ENCODE results near the gene CENPT.

Gene CENPT

DNA sequence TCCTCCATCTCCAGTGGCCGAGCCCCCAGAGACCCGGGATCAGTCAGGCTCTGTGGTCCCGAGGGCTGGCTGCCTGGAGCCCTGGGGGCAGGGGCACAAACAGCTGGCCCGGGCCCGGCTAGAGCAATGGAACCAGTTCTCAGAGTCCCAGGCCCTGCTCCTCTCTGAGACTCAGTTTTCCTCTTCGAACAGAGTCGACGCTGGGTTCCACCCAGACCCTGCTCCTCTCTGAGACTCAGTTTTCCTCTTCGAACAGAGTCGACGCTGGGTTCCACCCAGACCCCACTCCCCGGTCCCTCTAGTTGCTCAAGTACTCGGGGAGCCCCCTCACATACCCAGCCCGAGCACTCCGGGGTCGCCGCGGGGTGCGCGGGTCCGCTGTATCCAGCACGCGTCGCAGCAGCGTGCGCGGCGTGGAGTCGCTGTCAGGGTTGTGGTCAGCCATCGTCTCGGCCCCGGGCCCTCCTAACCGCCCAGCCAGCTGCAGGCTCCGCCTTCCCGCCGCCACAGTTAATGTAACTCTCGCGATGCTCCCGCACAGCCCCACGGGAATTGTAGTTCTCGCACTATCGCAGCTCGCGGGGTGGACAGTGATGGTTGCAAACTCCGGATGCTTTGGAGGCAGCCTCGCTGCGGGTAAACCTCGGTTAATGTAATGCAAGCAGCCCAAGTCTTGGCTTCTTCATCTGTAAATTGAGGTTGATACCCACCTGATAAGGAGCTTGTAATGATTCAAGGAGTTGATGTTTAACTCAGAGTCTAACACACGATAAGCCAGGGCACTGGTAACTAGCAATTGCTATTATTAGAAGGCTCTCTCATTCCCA lies 13.9 kb downstream of the CENPT start:
- TF ChIP-seq POLR2A (IDR thresholded peaks at IDR 0.05; ENCODE audit: low read length) (peak; percentile 72), GATA1 (IDR thresholded peaks at IDR 0.05; ENCODE audit: low read depth, low read length) (no peak)

DNA sequence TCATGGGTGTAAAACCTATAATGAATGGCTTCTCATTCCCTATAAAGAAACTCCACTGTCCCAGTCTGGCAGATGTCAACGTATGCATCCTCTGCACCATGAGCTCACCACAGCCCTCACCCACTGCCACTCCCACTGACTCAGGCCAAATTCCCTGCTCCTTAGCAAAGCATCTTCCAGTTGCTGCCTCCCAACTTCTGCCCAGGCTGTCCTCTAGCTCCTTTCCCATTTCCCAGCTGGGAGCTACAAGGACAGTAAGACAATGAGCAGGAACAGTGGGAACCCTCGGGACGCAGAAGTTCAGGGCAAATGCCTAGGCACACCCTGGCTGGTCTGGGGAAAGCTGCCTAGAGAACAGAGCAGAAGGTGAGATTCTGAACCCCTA lies 14.5 kb downstream of the CENPT start:
- DNase-seq, result peak; percentile 43 to 76
- no peak for TF ChIP-seq GATA1 (IDR thresholded peaks at IDR 0.05; ENCODE audit: low read depth, low read length)
- no peak for TF ChIP-seq POLR2A (IDR thresholded peaks at IDR 0.05; ENCODE audit: low read length)

More for the DNA sequence above, 13.9 kb downstream of the CENPT start:
- peak; percentile 91 to 95 for DNase-seq

DNA sequence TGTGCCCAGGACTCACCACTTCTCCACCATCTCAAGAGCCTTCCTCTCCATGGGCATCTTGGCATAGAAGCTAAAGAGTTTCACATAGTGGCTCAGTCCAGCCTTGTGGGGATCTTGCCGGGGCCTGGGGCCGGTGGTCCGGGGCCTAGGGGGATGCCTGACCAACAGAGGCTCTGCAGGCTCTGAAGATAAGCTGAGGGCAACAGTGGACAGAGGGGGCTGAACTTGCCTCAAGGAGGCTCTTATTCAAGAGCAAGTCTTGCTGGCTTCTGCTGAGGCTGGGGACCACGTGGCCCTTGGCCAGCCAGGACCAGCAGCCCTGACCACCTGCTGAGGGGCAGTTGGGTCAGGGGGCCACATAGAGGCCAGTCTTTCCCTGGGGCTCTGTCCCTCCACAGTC lies 18.8 kb downstream of the CENPT start:
- no peak for DNase-seq

DNA sequence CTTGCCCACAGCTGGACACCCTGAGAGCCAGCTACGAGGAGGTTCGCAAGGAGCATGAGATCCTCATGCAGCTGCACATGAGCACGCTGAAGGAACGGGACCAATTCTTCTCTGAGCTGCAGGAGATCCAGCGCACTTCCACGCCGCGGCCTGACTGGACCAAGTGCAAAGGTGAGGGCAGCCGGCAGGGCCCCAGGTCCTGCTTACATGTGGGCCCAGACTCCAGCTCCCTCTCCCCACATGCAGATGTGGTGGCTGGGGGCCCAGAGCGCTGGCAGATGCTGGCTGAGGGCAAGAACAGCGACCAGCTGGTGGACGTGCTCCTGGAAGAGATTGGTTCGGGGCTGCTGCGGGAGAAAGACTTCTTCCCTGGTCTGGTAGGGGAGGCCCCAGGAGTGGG lies 21.6 kb downstream of the CENPT start:
- no peak for TF ChIP-seq GATA1 (IDR thresholded peaks at IDR 0.05; ENCODE audit: low read depth, low read length)
- TF ChIP-seq POLR2A (IDR thresholded peaks at IDR 0.05; ENCODE audit: low read length), result no peak
- no peak for DNase-seq

More for the DNA sequence above, 18.8 kb downstream of the CENPT start:
- no peak for TF ChIP-seq GATA1 (IDR thresholded peaks at IDR 0.05; ENCODE audit: low read depth, low read length)
- TF ChIP-seq POLR2A (IDR thresholded peaks at IDR 0.05; ENCODE audit: low read length), result no peak

DNA sequence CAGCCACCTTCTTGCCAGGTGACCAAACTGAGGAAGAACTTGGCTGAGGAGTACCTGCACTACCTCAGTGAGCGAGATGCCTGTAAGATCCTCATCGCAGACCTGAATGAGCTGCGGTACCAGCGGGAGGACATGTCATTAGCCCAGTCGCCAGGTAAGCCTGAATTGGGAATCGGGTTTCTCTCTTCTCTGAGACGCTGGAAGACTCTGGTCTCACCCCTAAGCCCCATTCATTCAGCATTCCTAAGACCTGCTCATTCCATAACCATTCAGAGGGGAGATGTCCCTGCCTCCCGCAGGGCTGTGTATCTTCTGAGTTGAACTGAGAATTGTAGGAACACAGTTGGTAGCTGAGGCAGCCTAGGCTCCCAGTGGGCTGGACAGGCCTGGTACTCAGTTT lies 22.4 kb downstream of the CENPT start:
- no peak for TF ChIP-seq GATA1 (IDR thresholded peaks at IDR 0.05; ENCODE audit: low read depth, low read length)
- TF ChIP-seq POLR2A (IDR thresholded peaks at IDR 0.05; ENCODE audit: low read length), result no peak
- no peak for DNase-seq

DNA sequence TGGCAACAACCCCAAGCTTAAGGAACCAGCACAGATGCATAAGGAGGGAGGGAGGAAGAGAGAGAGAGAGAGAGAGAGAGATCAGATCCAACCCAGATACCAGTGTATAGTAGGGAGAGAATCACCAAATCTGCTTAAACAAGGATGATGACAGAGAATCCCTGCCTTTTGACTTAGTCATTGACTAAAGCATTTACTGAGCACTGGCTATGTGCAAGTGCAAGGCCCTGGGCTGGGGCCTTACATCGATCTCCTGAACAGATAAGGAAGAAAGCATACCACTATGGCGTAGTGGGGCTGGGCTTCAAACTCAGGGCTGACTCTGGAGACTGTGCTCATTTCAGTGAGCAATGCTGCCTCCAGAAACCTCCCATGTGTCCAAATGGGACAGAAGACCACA lies 25.0 kb downstream of the CENPT start:
- TF ChIP-seq POLR2A (IDR thresholded peaks at IDR 0.05; ENCODE audit: low read length) (no peak), GATA1 (IDR thresholded peaks at IDR 0.05; ENCODE audit: low read depth, low read length) (no peak)
- no peak for DNase-seq

DNA sequence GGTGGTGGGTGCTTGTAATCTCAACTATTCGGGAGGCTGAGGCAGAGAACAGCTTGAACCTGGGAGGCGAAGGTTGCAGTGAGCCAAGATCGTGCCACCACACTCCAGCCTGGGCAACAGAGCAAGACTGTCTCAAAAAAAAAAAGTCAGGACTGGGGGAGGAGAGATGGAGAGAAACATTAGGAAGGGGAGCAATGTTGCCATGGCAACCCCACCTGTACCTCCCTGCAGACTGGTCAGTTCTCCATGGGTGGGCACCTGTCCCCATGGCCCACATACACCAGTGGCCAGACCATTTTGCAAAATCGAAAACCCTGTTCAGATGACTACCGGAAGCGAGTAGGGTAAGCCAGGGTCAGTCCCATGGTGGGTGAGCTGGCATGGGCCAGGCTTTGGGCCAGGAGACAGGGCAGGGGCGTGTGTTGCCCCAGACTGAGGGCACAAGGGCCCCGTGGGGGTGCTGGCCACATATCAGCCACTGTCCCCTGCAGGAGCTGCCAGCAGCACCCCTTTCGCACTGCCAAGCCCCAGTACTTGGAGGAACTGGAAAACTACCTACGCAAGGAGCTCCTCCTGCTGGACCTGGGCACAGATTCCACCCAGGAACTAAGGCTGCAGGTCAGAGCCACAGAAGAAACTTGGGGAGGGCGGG lies 26.8 kb downstream of the CENPT start:
- DNase-seq, result no peak
- TF ChIP-seq POLR2A (IDR thresholded peaks at IDR 0.05; ENCODE audit: low read length) (no peak), GATA1 (IDR thresholded peaks at IDR 0.05; ENCODE audit: low read depth, low read length) (no peak)

DNA sequence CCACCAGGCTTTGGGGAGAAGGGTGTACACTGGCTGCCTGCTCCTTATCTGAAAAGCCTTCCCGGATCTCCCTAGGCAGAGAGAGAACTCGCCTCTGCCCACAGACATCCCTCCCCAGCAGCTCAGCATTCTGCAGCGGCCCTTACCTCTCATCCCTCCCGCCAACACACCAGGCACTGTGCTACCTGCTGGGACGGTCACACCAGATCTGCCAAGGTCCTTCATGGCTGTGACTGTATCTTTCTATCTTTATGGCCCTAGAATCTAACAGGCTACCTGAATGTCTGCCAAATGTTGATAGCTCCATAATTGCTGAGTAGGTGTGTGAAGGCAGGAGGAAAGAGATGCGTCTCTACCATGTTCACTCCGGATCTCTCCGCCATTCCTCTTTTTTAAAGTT lies 32.9 kb downstream of the CENPT start:
- TF ChIP-seq GATA1 (IDR thresholded peaks at IDR 0.05; ENCODE audit: low read depth, low read length) (no peak), POLR2A (IDR thresholded peaks at IDR 0.05; ENCODE audit: low read length) (no peak)
- DNase-seq, result no peak

DNA sequence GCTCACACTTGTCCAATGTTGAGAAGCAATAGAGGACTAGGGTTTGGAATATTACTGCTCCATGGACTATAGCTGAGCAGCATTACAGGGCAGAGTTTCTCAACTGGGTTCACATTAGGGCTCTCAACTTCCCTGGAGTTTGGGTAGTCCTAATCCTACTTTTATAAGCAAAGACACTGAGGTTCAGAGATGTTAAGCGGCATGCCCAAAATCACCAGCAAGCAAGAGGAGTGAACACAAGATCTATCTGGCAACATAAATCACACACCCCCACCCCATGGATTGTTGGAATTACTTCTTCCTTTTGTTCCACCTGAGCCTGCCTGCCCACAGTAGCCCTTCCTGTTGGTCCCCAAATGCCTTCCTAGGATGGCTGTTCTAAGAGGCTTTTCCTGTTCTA lies 35.6 kb downstream of the CENPT start:
- TF ChIP-seq GATA1 (IDR thresholded peaks at IDR 0.05; ENCODE audit: low read depth, low read length), result no peak
- no peak for TF ChIP-seq POLR2A (IDR thresholded peaks at IDR 0.05; ENCODE audit: low read length)
- no peak for DNase-seq

DNA sequence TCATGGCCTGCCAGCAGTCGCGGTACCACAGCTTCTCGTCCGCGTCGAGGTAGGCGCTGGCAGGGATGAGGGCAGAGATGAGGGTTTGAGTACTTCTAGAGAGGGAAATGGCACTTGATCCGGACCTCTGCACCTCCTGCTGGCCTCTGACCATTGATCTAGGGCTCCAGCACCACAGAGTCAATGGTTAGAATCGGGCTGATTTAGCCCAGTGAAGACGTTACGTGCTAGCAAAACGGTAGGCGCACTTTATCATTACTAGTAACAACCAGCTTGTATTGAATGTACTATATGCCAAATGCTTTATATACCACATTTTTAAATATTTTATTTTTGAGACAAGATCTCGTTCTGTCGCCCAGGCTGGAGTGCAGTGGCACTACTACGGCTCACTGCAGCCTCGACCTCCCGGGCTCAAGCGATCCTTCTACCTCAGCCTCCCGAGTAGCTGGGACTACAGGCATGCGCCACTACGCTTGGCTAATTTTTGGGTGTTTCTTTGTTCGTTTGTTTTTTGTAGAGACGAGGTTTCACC lies 40.3 kb downstream of the CENPT start:
- no peak for TF ChIP-seq GATA1 (IDR thresholded peaks at IDR 0.05; ENCODE audit: low read depth, low read length)
- no peak for TF ChIP-seq POLR2A (IDR thresholded peaks at IDR 0.05; ENCODE audit: low read length)
- DNase-seq, result no peak

DNA sequence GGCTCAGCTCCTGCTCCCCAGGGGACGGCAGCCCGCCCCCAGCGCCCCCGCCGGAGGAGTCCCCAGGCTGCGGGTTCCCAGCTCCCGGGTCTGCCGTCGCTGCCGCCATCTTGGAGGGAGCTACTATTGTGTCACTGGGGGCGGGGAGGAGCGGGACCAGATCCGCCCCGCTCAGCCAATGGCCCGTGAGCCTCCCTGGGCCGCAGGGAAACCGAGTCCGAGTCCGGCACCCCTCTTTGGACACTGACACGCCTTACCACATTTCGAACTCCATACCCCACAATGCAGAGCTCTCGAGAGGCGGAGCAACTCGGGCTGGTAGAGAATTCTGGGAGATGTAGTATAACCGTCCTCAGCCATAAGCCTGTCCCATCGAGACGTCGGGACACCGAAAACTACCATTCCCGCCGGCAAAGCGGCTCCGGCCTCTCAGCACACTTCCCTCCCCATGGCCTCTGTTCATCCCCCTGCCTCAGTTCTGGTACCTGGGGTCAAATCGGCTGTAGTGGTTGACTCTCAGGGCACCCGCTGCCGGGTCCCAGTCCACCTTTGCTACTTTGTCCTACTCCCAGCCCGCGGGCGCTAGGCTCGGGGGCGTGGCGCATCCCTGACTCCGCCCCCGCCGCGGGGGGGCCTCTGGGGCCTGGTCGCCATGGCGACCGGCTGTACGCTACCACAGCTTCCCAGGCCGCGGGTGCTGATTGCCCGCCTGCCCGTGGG lies 40.9 kb downstream of the CENPT start, which contains the start of the genes RANBP10 and TSNAXIP1:
RANBP10 (minus strand) TSS at position 133 of the 720 bp plus-strand sequence; CDS start at position 109, 24 bp downstream.
TSNAXIP1 (plus strand) TSS at position 462 of the 720 bp plus-strand sequence. CDS start 261 bp downstream, outside the sequence.
- peak; percentile 96 for TF ChIP-seq POLR2A (IDR thresholded peaks at IDR 0.05; ENCODE audit: low read length)
- TF ChIP-seq GATA1 (IDR thresholded peaks at IDR 0.05; ENCODE audit: low read depth, low read length), result no peak
- peak; percentile 99 for DNase-seq

DNA sequence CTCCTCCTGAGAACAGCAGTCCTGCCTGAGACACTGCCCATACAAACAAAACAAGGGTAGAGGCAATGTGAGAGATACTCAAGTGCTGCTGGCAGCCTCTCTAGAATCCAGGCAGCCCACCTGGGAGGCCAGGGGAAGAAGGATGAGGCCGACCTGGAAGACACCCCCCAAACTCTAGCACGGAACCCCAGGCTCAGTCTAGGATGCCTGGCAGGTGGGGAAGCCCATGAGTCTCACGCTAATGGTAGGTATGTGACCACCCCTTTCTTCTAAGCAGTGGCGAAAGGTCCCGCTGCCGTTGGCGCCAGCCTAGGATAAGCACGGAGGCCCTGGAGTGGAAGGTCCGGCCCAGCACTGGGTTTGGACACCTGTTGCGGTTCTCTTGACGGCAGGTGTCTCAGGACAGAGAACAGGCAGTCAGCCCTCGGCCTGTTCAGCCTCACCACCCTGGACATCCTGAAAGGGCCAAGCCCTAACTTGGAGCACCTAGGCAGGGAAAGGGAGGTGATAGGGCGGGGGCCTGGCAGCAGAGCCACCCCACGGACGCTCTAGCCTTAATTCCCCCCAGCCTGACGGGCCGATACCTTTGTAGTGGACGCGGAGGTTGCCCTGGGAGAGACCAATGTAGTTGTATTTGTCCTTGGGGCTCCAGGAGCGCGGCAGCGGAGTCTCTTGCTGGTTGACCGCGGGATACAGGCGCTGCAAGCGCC lies 41.6 kb downstream of the CENPT start:
- no peak for TF ChIP-seq POLR2A (IDR thresholded peaks at IDR 0.05; ENCODE audit: low read length)
- TF ChIP-seq GATA1 (IDR thresholded peaks at IDR 0.05; ENCODE audit: low read depth, low read length), result no peak
- peak in 1 of 2 experiments; percentile 59 for DNase-seq

DNA sequence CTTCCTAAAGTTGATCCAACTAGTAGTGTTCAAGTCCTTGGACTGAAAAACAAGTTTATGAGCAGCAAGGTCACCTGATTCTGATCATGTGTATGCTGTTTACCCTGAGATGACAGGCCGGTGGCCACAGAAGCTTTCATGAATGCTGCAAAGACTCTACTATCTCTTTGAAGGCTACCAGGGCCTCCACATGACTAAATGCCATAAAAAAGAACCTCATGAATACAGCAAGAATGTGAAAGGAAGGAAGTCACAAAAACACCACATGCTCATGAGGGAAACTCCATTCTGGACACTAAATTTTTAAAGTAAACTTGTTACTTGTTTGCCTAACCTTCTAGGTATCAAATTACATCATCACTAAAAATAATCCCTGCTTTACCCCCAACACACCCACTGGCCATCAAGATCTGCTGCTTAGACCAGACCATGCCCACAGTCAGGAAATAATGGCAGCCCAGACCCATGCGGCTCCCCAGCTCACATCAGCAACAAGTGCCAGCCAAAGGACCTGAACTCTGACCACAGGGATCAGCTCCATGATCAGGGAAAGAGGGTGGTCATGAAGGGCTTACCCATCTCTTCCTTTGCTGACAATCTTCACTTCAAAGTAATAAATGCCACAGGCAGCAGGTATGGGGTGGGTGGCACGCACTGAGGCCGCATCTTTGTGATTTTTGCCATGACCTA lies 42.5 kb downstream of the CENPT start:
- no peak for DNase-seq
- TF ChIP-seq GATA1 (IDR thresholded peaks at IDR 0.05; ENCODE audit: low read depth, low read length) (no peak), POLR2A (IDR thresholded peaks at IDR 0.05; ENCODE audit: low read length) (no peak)
